HEK293 (cell line): ENCODE measurements around the gene NTSR2.

Source experiments
- CTCF ChIA-PET: fragments of 350-600 bp; formaldehyde crosslinking; extraction: SDS; loops from one replicate; lab custom pipeline; 2021; ENCODE audit warnings: antibody characterized with exemption; lab: Yijun Ruan, JAX
- POLR2A ChIA-PET: fragments of 300-600 bp; formaldehyde crosslinking; extraction: SDS; loops from one replicate; lab custom pipeline; 2020; ENCODE audit warnings: antibody characterized with exemption, inconsistent platforms; lab: Yijun Ruan, JAX
- H3K27ac ChIP-seq: fragments of 200-500 bp; sonication (Bioruptor generic); 2 replicates; pipeline ENCODE4 v1.5.1; 2014; ENCODE audit warnings: low read depth, low read length, control low read depth, inconsistent platforms; ENCODE audit errors: extremely low read depth
- H3K36me3 ChIP-seq, 2 experiments: fragments of 200-500 bp in 1 of 2; sonication (Bioruptor generic) in 1 of 2; 1 replicate in 1 of 2; 2 replicates in 1 of 2; pipeline ENCODE4 v1.5.1; 2014 to 2017; ENCODE audit warnings: inconsistent platforms in 2 of 2, low read length in 2 of 2; ENCODE audit not compliant: control insufficient read depth in 2 of 2, insufficient read depth in 1 of 2
- H3K4me1 ChIP-seq: fragments of 200-500 bp; sonication (Bioruptor generic); 2 replicates; pipeline ENCODE4 v1.5.1; 2014; ENCODE audit warnings: mild to moderate bottlenecking, low read length, inconsistent platforms; ENCODE audit not compliant: control insufficient read depth, insufficient read depth
- H3K4me3 ChIP-seq: 2 replicates; pipeline ENCODE4 v1.5.1; 2011; ENCODE audit warnings: low read depth, mild to moderate bottlenecking, control low read depth, low read length, moderate library complexity
- H3K9me3 ChIP-seq: fragments of 200-500 bp; sonication (Bioruptor generic); 2 replicates; pipeline ENCODE4 v1.5.1; 2014; ENCODE audit warnings: low read depth, low read length, inconsistent platforms; ENCODE audit not compliant: control insufficient read depth, insufficient read depth
- EGR2 ChIP-seq: fragments of 450-650 bp; formaldehyde crosslinking; IDR thresholded peaks from 2 replicates; pipeline ENCODE4 v1.5.1; 2016; ENCODE audit warnings: low read depth, missing biosample characterization, missing genetic modification characterization
- KLF10 ChIP-seq: fragments of 450-650 bp; IDR thresholded peaks from 2 replicates; pipeline ENCODE4 v1.5.1; 2018; ENCODE audit warnings: missing biosample characterization, mild to moderate bottlenecking, missing genetic modification characterization
- KLF9 ChIP-seq: fragments of 450-650 bp; formaldehyde crosslinking; IDR thresholded peaks from 2 replicates; pipeline ENCODE4 v1.5.1; 2016; ENCODE audit warnings: missing biosample characterization, missing genetic modification characterization, low read depth
- MZF1 ChIP-seq: fragments of 450-650 bp; formaldehyde crosslinking; IDR thresholded peaks from 2 replicates; pipeline ENCODE4 v1.5.1; 2017; ENCODE audit warnings: missing biosample characterization, missing genetic modification characterization, borderline replicate concordance
- SCRT2 ChIP-seq: fragments of 450-650 bp; formaldehyde crosslinking; IDR thresholded peaks from 2 replicates; pipeline ENCODE4 v1.5.1; 2016; ENCODE audit warnings: missing biosample characterization, missing genetic modification characterization
- ZFHX2 ChIP-seq: fragments of 450-650 bp; formaldehyde crosslinking; conservative IDR thresholded peaks from 2 replicates; pipeline ENCODE4 v1.5.1; 2016; ENCODE audit warnings: missing biosample characterization, missing genetic modification characterization
- ZFP37 ChIP-seq: fragments of 450-650 bp; formaldehyde crosslinking; IDR thresholded peaks from 2 replicates; pipeline ENCODE4 v1.5.1; 2016; ENCODE audit warnings: missing biosample characterization, missing genetic modification characterization
- ZNF133 ChIP-seq: fragments of 450-650 bp; formaldehyde crosslinking; IDR thresholded peaks from 2 replicates; pipeline ENCODE4 v1.5.1; 2016; ENCODE audit warnings: missing biosample characterization, missing genetic modification characterization
- ZNF19 ChIP-seq: fragments of 450-650 bp; formaldehyde crosslinking; IDR thresholded peaks from 2 replicates; pipeline ENCODE4; 2016; ENCODE audit warnings: missing biosample characterization, missing genetic modification characterization, low read depth
- ZNF221 ChIP-seq: fragments of 450-650 bp; formaldehyde crosslinking; IDR thresholded peaks from 2 replicates; pipeline ENCODE4 v1.5.1; 2017; ENCODE audit warnings: missing biosample characterization, missing genetic modification characterization, borderline replicate concordance
- ZNF266 ChIP-seq: fragments of 450-650 bp; formaldehyde crosslinking; IDR thresholded peaks from 2 replicates; pipeline ENCODE4 v1.5.1; 2016; ENCODE audit warnings: missing biosample characterization, missing genetic modification characterization, low read depth
- ZNF549 ChIP-seq: fragments of 450-650 bp; IDR thresholded peaks from 2 replicates; pipeline ENCODE4 v1.5.1; 2018; ENCODE audit warnings: missing biosample characterization, missing genetic modification characterization, mild to moderate bottlenecking, inconsistent platforms, moderate library complexity
- ZNF654 ChIP-seq: fragments of 450-650 bp; formaldehyde crosslinking; IDR thresholded peaks from 2 replicates; pipeline ENCODE4 v1.5.1; 2016; ENCODE audit warnings: low read depth, missing biosample characterization, missing genetic modification characterization
- TF ChIP-seq, protein P1 (sequence below): fragments of 450-650 bp; formaldehyde crosslinking; optimal IDR thresholded peaks from 2 replicates; pipeline ENCODE3; 2016; ENCODE audit warnings: missing biosample characterization, mild to moderate bottlenecking, missing genetic modification characterization
- TF ChIP-seq, protein P2 (sequence below): fragments of 450-650 bp; formaldehyde crosslinking; IDR thresholded peaks from 2 replicates; pipeline ENCODE4 v1.5.1; 2016; ENCODE audit warnings: missing biosample characterization, missing genetic modification characterization
- TF ChIP-seq, protein P3 (sequence below): fragments of 450-650 bp; formaldehyde crosslinking; IDR thresholded peaks from 2 replicates; pipeline ENCODE4 v1.5.1; 2016; ENCODE audit warnings: missing biosample characterization, missing genetic modification characterization
- TF ChIP-seq, protein P4 (sequence below): fragments of 450-650 bp; formaldehyde crosslinking; IDR thresholded peaks from 2 replicates; pipeline ENCODE4 v1.5.1; 2017; ENCODE audit warnings: missing biosample characterization, missing genetic modification characterization

The NTSR2 gene

DNA sequence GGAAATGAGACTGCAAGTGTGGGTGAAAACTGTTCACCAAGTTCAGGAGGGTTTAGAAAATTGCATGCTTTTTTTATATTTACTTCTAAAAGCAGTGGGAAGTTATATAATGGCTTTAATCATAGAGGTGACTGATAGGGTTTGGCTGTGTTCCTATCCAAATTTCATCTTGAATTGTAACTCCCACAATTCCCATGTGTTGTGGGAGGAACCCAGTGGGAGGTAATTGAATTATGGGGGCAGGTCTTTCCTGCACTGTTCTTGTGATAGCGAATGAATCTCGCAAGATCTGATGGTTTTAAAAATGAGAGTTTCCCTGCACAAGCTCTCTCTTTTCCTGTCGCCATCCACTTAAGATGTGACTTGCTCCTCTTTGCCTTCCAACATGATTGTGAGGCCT is 35.7 kb upstream of the NTSR2 start:
- H3K4me1 ChIP-seq = no peaks in the 10 kb centered on the region

DNA sequence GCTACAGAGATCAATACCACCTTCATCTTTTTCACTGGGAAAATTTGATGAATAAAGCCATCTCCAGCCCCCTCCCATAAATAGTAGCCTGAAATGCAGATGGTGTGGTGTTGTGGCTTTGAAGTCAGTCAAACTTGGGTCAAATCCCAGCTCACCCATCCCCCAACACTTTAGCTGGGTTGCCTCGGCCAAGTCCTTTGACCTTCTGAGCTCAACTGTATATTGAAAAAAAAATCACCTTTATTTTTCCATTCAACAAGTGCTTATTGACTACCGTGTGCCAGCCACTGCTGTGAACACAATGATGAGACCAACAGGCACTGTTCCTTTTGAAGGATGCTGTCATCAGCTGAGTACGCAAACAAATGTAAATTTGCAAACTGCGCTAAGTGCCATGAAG is 35.1 kb upstream of the NTSR2 start:
- no peak for TF ChIP-seq ZNF19
- TF ChIP-seq SCRT2 (tag by site-specific recombination) = peak; percentile 35; the same call in 1 of the 2 replicates
- Histone ChIP-seq H3K4me3 (no peak overlapping the region), H3K27ac (no peak overlapping the region), H3K36me3 (no peaks in the 10 kb centered on the region), H3K4me1 (no peaks in the 10 kb centered on the region), H3K9me3 (no peaks in the 10 kb centered on the region)
- ChIA-PET CTCF (interaction anchor here (0.6 to 1.5 kb wide), 3 partner anchors 12 to 1270 kb away, joined by 3 to 8 read pairs (median 4); no protein-coding TSS in a partner anchor), POLR2A (no interaction called here)

More for the DNA sequence above, 35.7 kb upstream of the NTSR2 start:
- ChIA-PET CTCF (interaction anchor here (1.5 kb wide), 1 partner anchor 13 kb away, joined by 8 read pairs; no protein-coding TSS in a partner anchor), POLR2A (no interaction called here)
- Histone ChIP-seq H3K36me3 (no peaks in the 10 kb centered on the region), H3K27ac (no peak overlapping the region), H3K9me3 (no peaks in the 10 kb centered on the region), H3K4me3 (no peak overlapping the region)
- TF ChIP-seq ZFHX2 (tag by site-specific recombination) (peak; percentile 60), EGR2 (tag by site-specific recombination) (peak; percentile 71), ZFP37 (no peak), ZNF221 (tag by site-specific recombination) (no peak)
- TF ChIP-seq, protein P1, sequence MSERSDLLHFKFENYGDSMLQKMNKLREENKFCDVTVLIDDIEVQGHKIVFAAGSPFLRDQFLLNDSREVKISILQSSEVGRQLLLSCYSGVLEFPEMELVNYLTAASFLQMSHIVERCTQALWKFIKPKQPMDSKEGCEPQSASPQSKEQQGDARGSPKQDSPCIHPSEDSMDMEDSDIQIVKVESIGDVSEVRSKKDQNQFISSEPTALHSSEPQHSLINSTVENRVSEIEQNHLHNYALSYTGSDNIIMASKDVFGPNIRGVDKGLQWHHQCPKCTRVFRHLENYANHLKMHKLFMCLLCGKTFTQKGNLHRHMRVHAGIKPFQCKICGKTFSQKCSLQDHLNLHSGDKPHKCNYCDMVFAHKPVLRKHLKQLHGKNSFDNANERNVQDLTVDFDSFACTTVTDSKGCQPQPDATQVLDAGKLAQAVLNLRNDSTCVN = no peak

DNA sequence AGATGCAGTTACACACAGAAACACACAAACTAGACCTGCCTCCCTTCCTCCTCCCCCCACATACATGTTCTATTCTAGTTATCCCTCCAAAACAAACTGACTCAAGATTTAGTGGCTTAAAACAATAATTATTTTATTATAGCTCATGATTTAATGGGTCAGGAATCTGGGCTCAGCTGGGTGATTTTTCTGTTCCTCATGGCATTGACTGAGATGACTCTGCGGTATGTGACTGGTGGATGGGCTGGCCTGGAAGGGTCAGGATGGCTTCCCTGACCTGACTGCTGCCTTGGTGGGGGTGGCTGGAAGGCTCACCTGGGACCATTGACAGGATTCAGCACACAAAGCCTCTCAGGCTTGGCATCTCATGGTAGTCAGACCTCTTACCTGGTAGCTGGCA is 33.7 kb upstream of the NTSR2 start:
- CTCF ChIA-PET = interaction anchor here (1.0 to 1.1 kb wide), 2 partner anchors 9 to 14 kb away, joined by 3 to 4 read pairs; no protein-coding TSS in a partner anchor

DNA sequence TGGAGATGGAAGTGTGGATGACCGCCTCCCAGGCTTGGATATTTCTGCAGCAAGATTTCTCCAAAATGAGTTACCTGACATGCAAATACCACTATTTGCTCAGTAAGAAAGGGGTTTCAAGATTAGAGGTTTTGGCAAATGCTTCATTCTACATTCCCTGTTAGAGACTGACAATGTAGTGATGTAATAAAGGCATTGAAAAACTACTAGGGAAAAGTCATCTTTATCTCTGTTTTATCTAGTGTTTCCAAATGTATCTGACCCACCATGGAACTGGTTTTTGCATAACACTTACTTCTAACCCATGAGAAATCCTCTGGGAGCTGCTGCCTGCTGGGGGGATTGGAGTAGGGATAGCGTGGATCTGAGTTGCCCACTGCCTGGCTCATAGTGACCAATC is 33.0 kb upstream of the NTSR2 start:
- Histone ChIP-seq H3K9me3 (no peaks in the 10 kb centered on the region), H3K27ac (no peak overlapping the region), H3K4me3 (no peak overlapping the region), H3K36me3 (no peaks in the 10 kb centered on the region), H3K4me1 (no peaks in the 10 kb centered on the region)
- ChIA-PET POLR2A (no interaction called here), CTCF (no interaction called here)
- TF ChIP-seq KLF10 (tag by site-specific recombination) (no peak), ZNF266 (tag by site-specific recombination) (no peak), EGR2 (tag by site-specific recombination) (no peak), ZNF654 (tag by site-specific recombination) (no peak), ZNF133 (tag by site-specific recombination) (no peak)
- TF ChIP-seq, protein P2, sequence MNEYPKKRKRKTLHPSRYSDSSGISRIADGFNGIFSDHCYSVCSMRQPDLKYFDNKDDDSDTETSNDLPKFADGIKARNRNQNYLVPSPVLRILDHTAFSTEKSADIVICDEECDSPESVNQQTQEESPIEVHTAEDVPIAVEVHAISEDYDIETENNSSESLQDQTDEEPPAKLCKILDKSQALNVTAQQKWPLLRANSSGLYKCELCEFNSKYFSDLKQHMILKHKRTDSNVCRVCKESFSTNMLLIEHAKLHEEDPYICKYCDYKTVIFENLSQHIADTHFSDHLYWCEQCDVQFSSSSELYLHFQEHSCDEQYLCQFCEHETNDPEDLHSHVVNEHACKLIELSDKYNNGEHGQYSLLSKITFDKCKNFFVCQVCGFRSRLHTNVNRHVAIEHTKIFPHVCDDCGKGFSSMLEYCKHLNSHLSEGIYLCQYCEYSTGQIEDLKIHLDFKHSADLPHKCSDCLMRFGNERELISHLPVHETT (tag by site-specific recombination) = no peak

More for the DNA sequence above, 33.7 kb upstream of the NTSR2 start:
- no peak overlapping the region for H3K4me3 ChIP-seq
- no peaks in the 10 kb centered on the region for H3K4me1 ChIP-seq
- H3K36me3 ChIP-seq = no peaks in the 10 kb centered on the region
- H3K9me3 ChIP-seq = no peaks in the 10 kb centered on the region
- POLR2A ChIA-PET = no interaction called here
- no peak for TF ChIP-seq ZNF549 (tag by site-specific recombination)
- TF ChIP-seq MZF1 = no peak
- TF ChIP-seq, protein P3, sequence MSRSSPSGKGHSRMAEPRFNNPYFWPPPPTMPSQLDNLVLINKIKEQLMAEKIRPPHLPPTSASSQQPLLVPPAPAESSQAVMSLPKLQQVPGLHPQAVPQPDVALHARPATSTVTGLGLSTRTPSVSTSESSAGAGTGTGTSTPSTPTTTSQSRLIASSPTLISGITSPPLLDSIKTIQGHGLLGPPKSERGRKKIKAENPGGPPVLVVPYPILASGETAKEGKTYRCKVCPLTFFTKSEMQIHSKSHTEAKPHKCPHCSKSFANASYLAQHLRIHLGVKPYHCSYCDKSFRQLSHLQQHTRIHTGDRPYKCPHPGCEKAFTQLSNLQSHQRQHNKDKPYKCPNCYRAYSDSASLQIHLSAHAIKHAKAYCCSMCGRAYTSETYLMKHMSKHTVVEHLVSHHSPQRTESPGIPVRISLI (tag by site-specific recombination) = no peak
- TF ChIP-seq, protein P4, sequence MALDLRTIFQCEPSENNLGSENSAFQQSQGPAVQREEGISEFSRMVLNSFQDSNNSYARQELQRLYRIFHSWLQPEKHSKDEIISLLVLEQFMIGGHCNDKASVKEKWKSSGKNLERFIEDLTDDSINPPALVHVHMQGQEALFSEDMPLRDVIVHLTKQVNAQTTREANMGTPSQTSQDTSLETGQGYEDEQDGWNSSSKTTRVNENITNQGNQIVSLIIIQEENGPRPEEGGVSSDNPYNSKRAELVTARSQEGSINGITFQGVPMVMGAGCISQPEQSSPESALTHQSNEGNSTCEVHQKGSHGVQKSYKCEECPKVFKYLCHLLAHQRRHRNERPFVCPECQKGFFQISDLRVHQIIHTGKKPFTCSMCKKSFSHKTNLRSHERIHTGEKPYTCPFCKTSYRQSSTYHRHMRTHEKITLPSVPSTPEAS (tag by site-specific recombination) = no peak
- TF ChIP-seq KLF9 = no peak
- H3K27ac ChIP-seq = no peak overlapping the region
